Measurements from ENCODE around the gene MAGI1.
"Not testable (repeated sequence)": the region's sequence is repeated elsewhere in the genome, so short reads cannot be mapped to it uniquely, and the experiment has no call there.

MAGI1 gene

DNA sequence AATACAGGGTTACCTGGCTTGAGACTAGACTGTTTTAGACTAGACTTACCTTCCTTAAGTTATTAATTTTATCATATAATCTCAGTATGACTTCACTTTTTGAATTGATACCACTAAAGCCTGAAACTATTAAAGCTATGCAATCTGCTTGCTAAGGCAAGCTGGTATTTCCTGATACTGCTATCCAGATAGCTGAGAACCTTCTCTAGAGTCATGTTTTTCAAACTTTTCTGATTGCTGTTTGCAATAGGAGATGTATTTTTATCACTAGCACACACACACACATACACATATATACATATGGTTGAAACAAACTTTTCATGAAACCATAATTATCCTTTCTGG, 9.3 kb upstream of the MAGI1 start:
- H3K4me1 ChIP-seq (ENCODE audit: insufficient read depth, low read length, poor library complexity, severe bottlenecking) = no peaks in the 10 kb centered on the region
- H3F3A ChIP-seq (ENCODE audit: low read depth) = no peaks in the 10 kb centered on the region
- no peaks in the 10 kb centered on the region for H3K36me3 ChIP-seq (ENCODE audit: insufficient read depth, low read length)
- no peaks in the 10 kb centered on the region for H3K9me2 ChIP-seq (replicated peaks; ENCODE audit: low read depth, low read length)
- no peaks in the 10 kb centered on the region for H4K20me1 ChIP-seq (ENCODE audit: insufficient read depth, low read length, poor library complexity, severe bottlenecking)
- no peak overlapping the region for H3K9ac ChIP-seq (ENCODE audit: low read depth, low read length, poor library complexity, severe bottlenecking)
- no peaks in the 10 kb centered on the region for H3K79me2 ChIP-seq (ENCODE audit: insufficient read depth, low read length)
- H3K9me3 ChIP-seq (ENCODE audit: insufficient read depth, low read depth, low read length) = no peaks in the 10 kb centered on the region
- H3K4me3 ChIP-seq (ENCODE audit: low read length, poor library complexity, severe bottlenecking) = no peak overlapping the region
- no peaks in the 10 kb centered on the region for H3K27me3 ChIP-seq (ENCODE audit: insufficient read depth, low read length, poor library complexity, severe bottlenecking)
- no peak overlapping the region for H3K4me2 ChIP-seq (ENCODE audit: low read depth, low read length, poor library complexity, severe bottlenecking)
- TF ChIP-seq, protein P1, sequence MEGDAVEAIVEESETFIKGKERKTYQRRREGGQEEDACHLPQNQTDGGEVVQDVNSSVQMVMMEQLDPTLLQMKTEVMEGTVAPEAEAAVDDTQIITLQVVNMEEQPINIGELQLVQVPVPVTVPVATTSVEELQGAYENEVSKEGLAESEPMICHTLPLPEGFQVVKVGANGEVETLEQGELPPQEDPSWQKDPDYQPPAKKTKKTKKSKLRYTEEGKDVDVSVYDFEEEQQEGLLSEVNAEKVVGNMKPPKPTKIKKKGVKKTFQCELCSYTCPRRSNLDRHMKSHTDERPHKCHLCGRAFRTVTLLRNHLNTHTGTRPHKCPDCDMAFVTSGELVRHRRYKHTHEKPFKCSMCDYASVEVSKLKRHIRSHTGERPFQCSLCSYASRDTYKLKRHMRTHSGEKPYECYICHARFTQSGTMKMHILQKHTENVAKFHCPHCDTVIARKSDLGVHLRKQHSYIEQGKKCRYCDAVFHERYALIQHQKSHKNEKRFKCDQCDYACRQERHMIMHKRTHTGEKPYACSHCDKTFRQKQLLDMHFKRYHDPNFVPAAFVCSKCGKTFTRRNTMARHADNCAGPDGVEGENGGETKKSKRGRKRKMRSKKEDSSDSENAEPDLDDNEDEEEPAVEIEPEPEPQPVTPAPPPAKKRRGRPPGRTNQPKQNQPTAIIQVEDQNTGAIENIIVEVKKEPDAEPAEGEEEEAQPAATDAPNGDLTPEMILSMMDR (conservative IDR thresholded peaks at IDR 0.05; ENCODE audit: low read length) = no peak
- no peak for TF ChIP-seq EZH2phosphoT487 (IDR thresholded peaks at IDR 0.05; ENCODE audit: borderline replicate concordance)
- no peak overlapping the region for H2AFZ ChIP-seq (ENCODE audit: low read length)

DNA sequence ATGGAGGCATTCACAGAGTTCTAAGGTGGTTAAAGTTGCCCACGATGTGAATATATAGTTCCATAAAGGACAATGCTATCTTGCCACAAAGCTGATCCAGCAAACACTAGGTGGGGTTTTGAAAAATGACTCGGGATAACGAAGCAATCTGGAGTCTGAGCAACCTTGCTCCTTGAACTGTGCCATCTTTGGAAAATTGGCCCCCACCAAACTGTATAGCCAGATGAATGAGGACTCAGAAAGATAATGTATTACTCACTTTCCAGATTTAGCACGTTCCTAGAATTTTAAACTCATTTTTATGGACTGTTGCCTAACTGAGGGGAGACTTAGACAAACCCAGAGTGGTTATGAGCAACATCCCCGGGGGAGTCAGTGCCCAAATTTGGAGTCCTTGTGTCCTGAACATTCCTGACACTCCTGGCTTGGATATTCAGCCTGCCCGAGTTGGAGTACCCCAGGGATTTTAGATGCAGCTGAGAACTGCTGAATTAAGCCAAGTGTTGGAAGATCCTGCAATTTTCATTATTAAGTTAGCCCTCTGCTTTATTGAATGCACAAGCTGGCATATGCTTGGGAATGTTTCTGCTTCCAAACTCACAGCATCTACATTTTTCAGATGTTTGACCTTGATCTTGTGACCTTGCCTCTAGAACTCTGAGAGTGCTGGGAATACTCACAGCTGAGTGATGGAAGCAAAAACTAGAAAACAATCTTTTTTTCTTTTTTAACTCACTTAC, 8.8 kb upstream of the MAGI1 start:
- Histone ChIP-seq H3K4me2 (ENCODE audit: low read depth, low read length, poor library complexity, severe bottlenecking) (no peak overlapping the region), H3K4me3 (ENCODE audit: low read length, poor library complexity, severe bottlenecking) (no peak overlapping the region)
- TF ChIP-seq EZH2phosphoT487 (IDR thresholded peaks at IDR 0.05; ENCODE audit: borderline replicate concordance) = no peak

GRCh38 chr3:66046321-66046720, 7.6 kb upstream of the MAGI1 start:
- H3K9me3 ChIP-seq (ENCODE audit: insufficient read depth, low read depth, low read length); H3K27me3 ChIP-seq (ENCODE audit: insufficient read depth, low read length, poor library complexity, severe bottlenecking): not testable (repeated sequence)

More for the DNA sequence above, 8.8 kb upstream of the MAGI1 start:
- H3K9me2 ChIP-seq (replicated peaks; ENCODE audit: low read depth, low read length) = no peaks in the 10 kb centered on the region
- no peaks in the 10 kb centered on the region for H3F3A ChIP-seq (ENCODE audit: low read depth)
- H3K9me3 ChIP-seq (ENCODE audit: insufficient read depth, low read depth, low read length) = no peaks in the 10 kb centered on the region
- no peak overlapping the region for H2AFZ ChIP-seq (ENCODE audit: low read length)
- no peaks in the 10 kb centered on the region for H3K27me3 ChIP-seq (ENCODE audit: insufficient read depth, low read length, poor library complexity, severe bottlenecking)
- H3K4me1 ChIP-seq (ENCODE audit: insufficient read depth, low read length, poor library complexity, severe bottlenecking) = no peaks in the 10 kb centered on the region
- no peaks in the 10 kb centered on the region for H4K20me1 ChIP-seq (ENCODE audit: insufficient read depth, low read length, poor library complexity, severe bottlenecking)
- no peaks in the 10 kb centered on the region for H3K79me2 ChIP-seq (ENCODE audit: insufficient read depth, low read length)
- no peaks in the 10 kb centered on the region for H3K36me3 ChIP-seq (ENCODE audit: insufficient read depth, low read length)
- H3K9ac ChIP-seq (ENCODE audit: low read depth, low read length, poor library complexity, severe bottlenecking) = no peak overlapping the region

GRCh38 chr3:66041828-66042227, 3.1 kb upstream of the MAGI1 start:
- Histone ChIP-seq H2AFZ (ENCODE audit: low read length) (no peak overlapping the region), H3K9me3 (ENCODE audit: insufficient read depth, low read depth, low read length) (no peaks in the 10 kb centered on the region), H3F3A (ENCODE audit: low read depth) (no peaks in the 10 kb centered on the region), H3K4me3 (ENCODE audit: low read length, poor library complexity, severe bottlenecking) (no peak overlapping the region), H3K4me2 (ENCODE audit: low read depth, low read length, poor library complexity, severe bottlenecking) (no peak overlapping the region), H3K79me2 (ENCODE audit: insufficient read depth, low read length) (peaks cover 11% of the 10 kb centered on the region; the same call in 1 of the 2 replicates), H3K36me3 (ENCODE audit: insufficient read depth, low read length) (no peaks in the 10 kb centered on the region), H3K27me3 (ENCODE audit: insufficient read depth, low read length, poor library complexity, severe bottlenecking) (no peaks in the 10 kb centered on the region), H3K4me1 (ENCODE audit: insufficient read depth, low read length, poor library complexity, severe bottlenecking) (peaks cover 9% of the 10 kb centered on the region), H4K20me1 (ENCODE audit: insufficient read depth, low read length, poor library complexity, severe bottlenecking) (no peaks in the 10 kb centered on the region), H3K9ac (ENCODE audit: low read depth, low read length, poor library complexity, severe bottlenecking) (no peak overlapping the region), H3K9me2 (replicated peaks; ENCODE audit: low read depth, low read length) (no peaks in the 10 kb centered on the region)
- TF ChIP-seq, protein P1 (conservative IDR thresholded peaks at IDR 0.05; ENCODE audit: low read length) = no peak
- no peak for TF ChIP-seq EZH2phosphoT487 (IDR thresholded peaks at IDR 0.05; ENCODE audit: borderline replicate concordance)

More at GRCh38 chr3:66046321-66046720, 7.6 kb upstream of the MAGI1 start:
- H3K9ac ChIP-seq (ENCODE audit: low read depth, low read length, poor library complexity, severe bottlenecking); H3K36me3 ChIP-seq (ENCODE audit: insufficient read depth, low read length); H3K4me3 ChIP-seq (ENCODE audit: low read length, poor library complexity, severe bottlenecking); H3K4me2 ChIP-seq (ENCODE audit: low read depth, low read length, poor library complexity, severe bottlenecking); H3F3A ChIP-seq (ENCODE audit: low read depth); H3K4me1 ChIP-seq (ENCODE audit: insufficient read depth, low read length, poor library complexity, severe bottlenecking); H3K79me2 ChIP-seq (ENCODE audit: insufficient read depth, low read length); H2AFZ ChIP-seq (ENCODE audit: low read length); H3K9me2 ChIP-seq (replicated peaks; ENCODE audit: low read depth, low read length); H4K20me1 ChIP-seq (ENCODE audit: insufficient read depth, low read length, poor library complexity, severe bottlenecking): not testable (repeated sequence)

All from Loucy (cell line).